Measurements from ENCODE around the gene LEMD3. TPM values are rescaled to one million over a fixed set of nuclear protein-coding genes. Genes with fewer than 3 reads are reported as not detected.

The LEMD3 gene
- total RNA-seq, 1 donor from 2014 or later, result 11.3 TPM

- ATAC-seq (ENCODE audit: poor library complexity) (no peak), DNase-seq (no peak)
- intact Hi-C loops (cut with DNase I), result no loop called here
Observed at GRCh38 chr12:65199604-65200003, 30.2 kb downstream of the LEMD3 start.

- intact Hi-C loops (cut with DNase I), result no loop called here
- DNase-seq (no peak), ATAC-seq (ENCODE audit: poor library complexity) (no peak)
Observed at GRCh38 chr12:65200007-65200665, 30.8 kb downstream of the LEMD3 start.

GRCh38 chr12:65203376-65203775, 34.0 kb downstream of the LEMD3 start:
- ATAC-seq (ENCODE audit: poor library complexity), result no peak
- intact Hi-C loops (cut with DNase I), result no loop called here
- no peak for DNase-seq

GRCh38 chr12:65204886-65205525, 35.6 kb downstream of the LEMD3 start:
- intact Hi-C loops (cut with DNase I), result no loop called here
- no peak for ATAC-seq (ENCODE audit: poor library complexity)
- DNase-seq, result no peak

GRCh38 chr12:65205886-65206285, 36.5 kb downstream of the LEMD3 start:
- DNase-seq (no peak), ATAC-seq (ENCODE audit: poor library complexity) (no peak)
- intact Hi-C loops (cut with DNase I), result no loop called here

- ATAC-seq (ENCODE audit: poor library complexity) (no peak), DNase-seq (no peak)
- intact Hi-C loops (cut with DNase I), result no loop called here
Observed at GRCh38 chr12:65208125-65208524, 38.7 kb downstream of the LEMD3 start.

- intact Hi-C loops (cut with DNase I), result no loop called here
- no peak for DNase-seq
- ATAC-seq (ENCODE audit: poor library complexity), result no peak
Observed at GRCh38 chr12:65208964-65209654, 39.7 kb downstream of the LEMD3 start.

GRCh38 chr12:65209655-65210043, 40.3 kb downstream of the LEMD3 start:
- DNase-seq, result no peak
- no peak for ATAC-seq (ENCODE audit: poor library complexity)
- intact Hi-C loops (cut with DNase I), result no loop called here

GRCh38 chr12:65217086-65217485, 47.7 kb downstream of the LEMD3 start:
- ATAC-seq (ENCODE audit: poor library complexity), result no peak
- intact Hi-C loops (cut with DNase I), result no loop called here
- no peak for DNase-seq

- DNase-seq (no peak), ATAC-seq (ENCODE audit: poor library complexity) (no peak)
- intact Hi-C loops (cut with DNase I), result no loop called here
Observed at GRCh38 chr12:65220761-65221160, 51.4 kb downstream of the LEMD3 start.

- DNase-seq (no peak), ATAC-seq (ENCODE audit: poor library complexity) (no peak)
- intact Hi-C loops (cut with DNase I), result no loop called here
Observed at GRCh38 chr12:65229441-65229840, 60.1 kb downstream of the LEMD3 start.

GRCh38 chr12:65232476-65233077, 63.2 kb downstream of the LEMD3 start:
- intact Hi-C loops (cut with DNase I), result loop anchor here (5.0 kb wide), 1 partner anchor 340 kb away; no protein-coding TSS in a partner anchor
- ATAC-seq (ENCODE audit: poor library complexity) (no peak), DNase-seq (no peak)

- DNase-seq (no peak), ATAC-seq (ENCODE audit: poor library complexity) (no peak)
- intact Hi-C loops (cut with DNase I), result no loop called here
Observed at GRCh38 chr12:65237153-65237552, 67.8 kb downstream of the LEMD3 start.

- DNase-seq (no peak), ATAC-seq (ENCODE audit: poor library complexity) (no peak)
- intact Hi-C loops (cut with DNase I), result no loop called here
Observed at GRCh38 chr12:65238609-65239008, 69.2 kb downstream of the LEMD3 start.

GRCh38 chr12:65248656-65249633, 79.6 kb downstream of the LEMD3 start:
- ATAC-seq (ENCODE audit: poor library complexity) (no peak), DNase-seq (no peak)
- intact Hi-C loops (cut with DNase I), result no loop called here

GRCh38 chr12:65252515-65252914, 83.1 kb downstream of the LEMD3 start:
- DNase-seq (no peak), ATAC-seq (ENCODE audit: poor library complexity) (no peak)
- intact Hi-C loops (cut with DNase I), result no loop called here

GRCh38 chr12:65257986-65258385, 88.6 kb downstream of the LEMD3 start:
- DNase-seq (no peak), ATAC-seq (ENCODE audit: poor library complexity) (no peak)
- intact Hi-C loops (cut with DNase I), result no loop called here

GRCh38 chr12:65259501-65259900, 90.1 kb downstream of the LEMD3 start:
- intact Hi-C loops (cut with DNase I), result no loop called here
- DNase-seq (no peak), ATAC-seq (ENCODE audit: poor library complexity) (no peak)

- ATAC-seq (ENCODE audit: poor library complexity) (no peak), DNase-seq (no peak)
- intact Hi-C loops (cut with DNase I), result no loop called here
Observed at GRCh38 chr12:65263777-65264176, 94.4 kb downstream of the LEMD3 start.
